Keratinocyte (primary cell): ENCODE data around the gene ATP13A3. TPM values are rescaled to one million over a fixed set of nuclear protein-coding genes. Genes with fewer than 3 reads are reported as not detected.
"Not testable (repeated sequence)": the region's sequence is repeated elsewhere in the genome, so short reads cannot be mapped to it uniquely, and the experiment has no call there.

ENCODE experiments used
- DNase-seq: peaks from one replicate; pipeline ENCODE4 v3.0.0-alpha.2; 2011; ENCODE audit warnings: low read depth, missing footprints, low spot score
- FAIRE-seq: peaks from 2 replicates; lab custom pipeline; 2011; peaks lifted over from hg19 to GRCh38; lab: Jason Lieb, UNC
- H2AFZ ChIP-seq: 2 replicates; pipeline ENCODE4 v1.6.0; 2012; ENCODE audit warnings: low read length, control low read depth, inconsistent platforms; ENCODE audit not compliant: control insufficient read depth
- H3K27ac ChIP-seq: 2 replicates; pipeline ENCODE4 v1.5.1; 2011; ENCODE audit warnings: low read length; ENCODE audit not compliant: control insufficient read depth, insufficient read depth
- H3K27me3 ChIP-seq: 3 replicates; pipeline ENCODE4 v1.6.0; 2011; ENCODE audit warnings: low read length; ENCODE audit not compliant: control insufficient read depth, insufficient read depth; ENCODE audit errors: extremely low read depth
- H3K36me3 ChIP-seq, 2 experiments: 2 replicates in 1 of 2; 3 replicates in 1 of 2; pipeline ENCODE4 v1.5.1; 2011; ENCODE audit warnings: low read length in 2 of 2, mild to moderate bottlenecking in 1 of 2; ENCODE audit not compliant: control insufficient read depth in 2 of 2, insufficient read depth in 2 of 2; ENCODE audit errors: extremely low read depth in 1 of 2
- H3K4me1 ChIP-seq: 3 replicates; pipeline ENCODE4 v1.5.1; 2011; ENCODE audit warnings: low read length; ENCODE audit not compliant: control insufficient read depth, insufficient read depth; ENCODE audit errors: extremely low read depth
- H3K4me2 ChIP-seq: 3 replicates; pipeline ENCODE4 v1.6.0; 2011; ENCODE audit warnings: low read depth, low read length; ENCODE audit not compliant: control insufficient read depth, insufficient read depth; ENCODE audit errors: extremely low read depth
- H3K4me3 ChIP-seq, 3 experiments: fragments of 200-600 bp in 1 of 3; sonication (generic) in 1 of 3; 2 replicates in 2 of 3; 3 replicates in 1 of 3; pipeline ENCODE4 v1.5.1; 2011 to 2016; ENCODE audit warnings: low read length in 3 of 3, mild to moderate bottlenecking in 3 of 3, control low read depth in 2 of 3, inconsistent platforms in 1 of 3, low read depth in 1 of 3, mixed read lengths in 1 of 3, mixed run types in 1 of 3, moderate library complexity in 1 of 3; ENCODE audit not compliant: control insufficient read depth in 2 of 3, insufficient read depth in 2 of 3; ENCODE audit errors: extremely low read depth in 1 of 3
- H3K79me2 ChIP-seq: 2 replicates; pipeline ENCODE4 v1.6.0; 2012; ENCODE audit warnings: low read length; ENCODE audit not compliant: control insufficient read depth, insufficient read depth
- H3K9ac ChIP-seq: 3 replicates; pipeline ENCODE4 v1.6.0; 2011; ENCODE audit warnings: low read length; ENCODE audit not compliant: control insufficient read depth, insufficient read depth; ENCODE audit errors: extremely low read depth
- H3K9me1 ChIP-seq: 3 replicates; pipeline ENCODE4 v1.6.0; 2011; ENCODE audit warnings: low read length; ENCODE audit not compliant: control insufficient read depth, insufficient read depth; ENCODE audit errors: extremely low read depth
- H3K9me3 ChIP-seq: 2 replicates; pipeline ENCODE4 v1.5.1; 2012; ENCODE audit warnings: low read depth, low read length; ENCODE audit not compliant: control insufficient read depth
- H4K20me1 ChIP-seq: 3 replicates; pipeline ENCODE4 v1.6.0; 2011; ENCODE audit warnings: low read length; ENCODE audit not compliant: control insufficient read depth, insufficient read depth; ENCODE audit errors: extremely low read depth
- EZH2 ChIP-seq: IDR thresholded peaks from one replicate; pipeline ENCODE4 v1.6.1; 2012; ENCODE audit warnings: inconsistent platforms, mild to moderate bottlenecking, low read length, moderate library complexity
- dilution Hi-C: fragments of 300-500 bp; cut with MboI; formaldehyde crosslinking; loops from one replicate; pipeline ENCODE4 v1.7.0; 2020; ENCODE audit warnings: low sequenced_read_pairs; ENCODE audit not compliant: extremely low pct_ligation_motif_present
- polyA plus RNA-seq, 5 experiments: library from polyadenylated mRNA; depleted of rRNA in 3 of 5; stranded (reverse) in 3 of 5; stranded (forward) in 1 of 5; unstranded in 1 of 5; fragments of >200 nt; gene quantifications; 1 replicate in 1 of 5; 2 replicates in 3 of 5; 3 replicates in 1 of 5; pipeline versions ENCODE4 v1.2.1 to v1.2.3, GENCODE V29; 2011 to 2012; ENCODE audit warnings: missing spikeins in 2 of 5, low read depth in 1 of 5, low replicate concordance in 1 of 5
- TF ChIP-seq, protein P1 (sequence below), 3 experiments: IDR thresholded peaks in 1 of 3; conservative IDR thresholded peaks in 1 of 3; optimal IDR thresholded peaks in 1 of 3; 2 replicates in 2 of 3; 3 replicates in 1 of 3; pipeline versions ENCODE3 to v1.5.1; 2011; ENCODE audit warnings: low read length in 3 of 3, mild to moderate bottlenecking in 3 of 3, moderate library complexity in 2 of 3, control low read depth in 1 of 3, inconsistent platforms in 1 of 3; ENCODE audit not compliant: insufficient read depth in 2 of 3; ENCODE audit errors: extremely low read depth in 1 of 3

Gene ATP13A3
- polyA plus RNA-seq, 1 donor (not counting 4 experiments of a cell fraction or from before 2014, with no cell fraction given) = 103 TPM

DNA sequence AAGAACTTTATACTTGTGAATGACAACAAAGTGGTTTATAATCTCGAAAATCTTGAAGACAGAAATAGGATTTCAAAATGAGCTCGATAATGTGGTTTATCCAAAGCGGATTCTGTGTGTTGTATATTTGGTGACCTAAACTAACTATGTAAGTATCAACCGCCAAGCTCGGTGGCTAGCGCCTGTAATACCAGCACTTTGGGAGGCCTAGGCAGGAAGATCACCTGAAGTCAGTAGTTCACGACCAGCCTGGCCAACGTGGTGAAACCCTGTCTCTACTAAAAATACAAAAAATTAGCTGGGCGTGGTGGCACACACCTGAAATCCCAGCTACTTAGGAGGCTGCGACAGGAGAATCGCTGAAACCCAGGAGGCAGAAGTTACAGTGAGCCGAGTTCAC, 2.2 kb downstream of the ATP13A3 start:
- no peaks in the 10 kb centered on the region for H3K9me3 ChIP-seq
- H3K27me3 ChIP-seq = no peaks in the 10 kb centered on the region
- H3K4me1 ChIP-seq = peaks cover 38% of the 10 kb centered on the region
- no peaks in the 10 kb centered on the region for H3K9me1 ChIP-seq
- H3K4me2 ChIP-seq = peak overlapping the region; percentile 84
- TF ChIP-seq EZH2 = no peak
- TF ChIP-seq, protein P1, sequence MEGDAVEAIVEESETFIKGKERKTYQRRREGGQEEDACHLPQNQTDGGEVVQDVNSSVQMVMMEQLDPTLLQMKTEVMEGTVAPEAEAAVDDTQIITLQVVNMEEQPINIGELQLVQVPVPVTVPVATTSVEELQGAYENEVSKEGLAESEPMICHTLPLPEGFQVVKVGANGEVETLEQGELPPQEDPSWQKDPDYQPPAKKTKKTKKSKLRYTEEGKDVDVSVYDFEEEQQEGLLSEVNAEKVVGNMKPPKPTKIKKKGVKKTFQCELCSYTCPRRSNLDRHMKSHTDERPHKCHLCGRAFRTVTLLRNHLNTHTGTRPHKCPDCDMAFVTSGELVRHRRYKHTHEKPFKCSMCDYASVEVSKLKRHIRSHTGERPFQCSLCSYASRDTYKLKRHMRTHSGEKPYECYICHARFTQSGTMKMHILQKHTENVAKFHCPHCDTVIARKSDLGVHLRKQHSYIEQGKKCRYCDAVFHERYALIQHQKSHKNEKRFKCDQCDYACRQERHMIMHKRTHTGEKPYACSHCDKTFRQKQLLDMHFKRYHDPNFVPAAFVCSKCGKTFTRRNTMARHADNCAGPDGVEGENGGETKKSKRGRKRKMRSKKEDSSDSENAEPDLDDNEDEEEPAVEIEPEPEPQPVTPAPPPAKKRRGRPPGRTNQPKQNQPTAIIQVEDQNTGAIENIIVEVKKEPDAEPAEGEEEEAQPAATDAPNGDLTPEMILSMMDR (optimal IDR thresholded peaks at IDR 0.05 in 1 of 3, IDR thresholded peaks at IDR 0.05 in 1 of 3, conservative IDR thresholded peaks at IDR 0.05 in 1 of 3; ENCODE audit: extremely low read depth in 1 of 3, insufficient read depth in 2 of 3, low read length in 3 of 3) = no peak
- DNase-seq (no peak), FAIRE-seq (no peak)
- H3K79me2 ChIP-seq = peaks cover 66% of the 10 kb centered on the region
- H3K36me3 ChIP-seq = peaks cover 5 to 24% of the 10 kb centered on the region in 2 experiments
- H3K27ac ChIP-seq = no peak overlapping the region
- H3K4me3 ChIP-seq = peak overlapping the region in 1 of 3 experiments; percentile 5
- dilution Hi-C loops = no loop called here
- peaks cover 9% of the 10 kb centered on the region for H4K20me1 ChIP-seq
- no peak overlapping the region for H2AFZ ChIP-seq
- H3K9ac ChIP-seq = peak overlapping the region; percentile 96

DNA sequence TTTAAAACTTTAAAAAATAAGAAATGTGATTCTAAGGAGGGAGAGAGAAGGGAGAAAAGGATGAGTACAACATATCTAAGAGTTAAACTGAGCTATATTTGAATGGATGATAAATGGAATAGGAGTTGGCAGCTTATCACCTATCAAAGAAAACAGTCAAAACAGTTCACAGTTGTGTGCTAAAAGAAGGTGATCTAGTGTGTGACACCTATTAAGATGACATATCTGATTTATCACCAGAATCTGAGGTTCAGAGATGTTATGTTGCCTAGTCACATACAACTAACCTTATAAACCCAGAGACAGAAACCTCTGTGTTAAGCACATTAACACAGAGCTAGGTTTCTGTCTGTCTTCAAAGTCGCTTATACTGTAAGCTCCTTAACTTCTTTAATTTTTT, 3.0 kb downstream of the ATP13A3 start:
- no peak overlapping the region for H3K9ac ChIP-seq
- H3K9me1 ChIP-seq = no peaks in the 10 kb centered on the region
- peaks cover 9% of the 10 kb centered on the region for H4K20me1 ChIP-seq
- no peak overlapping the region for H3K4me3 ChIP-seq
- peaks cover 71% of the 10 kb centered on the region for H3K79me2 ChIP-seq
- no peaks in the 10 kb centered on the region for H3K27me3 ChIP-seq
- TF ChIP-seq, protein P1 (optimal IDR thresholded peaks at IDR 0.05 in 1 of 3, IDR thresholded peaks at IDR 0.05 in 1 of 3, conservative IDR thresholded peaks at IDR 0.05 in 1 of 3; ENCODE audit: extremely low read depth in 1 of 3, insufficient read depth in 2 of 3, low read length in 3 of 3) = no peak
- TF ChIP-seq EZH2 = no peak
- H2AFZ ChIP-seq = no peak overlapping the region
- peaks cover 5 to 24% of the 10 kb centered on the region in 2 experiments for H3K36me3 ChIP-seq
- no peaks in the 10 kb centered on the region for H3K9me3 ChIP-seq
- no peak for DNase-seq
- FAIRE-seq = no peak
- no peak overlapping the region for H3K27ac ChIP-seq
- H3K4me1 ChIP-seq = peaks cover 31% of the 10 kb centered on the region
- peak overlapping the region; percentile 84 for H3K4me2 ChIP-seq
- dilution Hi-C loops = no loop called here

DNA sequence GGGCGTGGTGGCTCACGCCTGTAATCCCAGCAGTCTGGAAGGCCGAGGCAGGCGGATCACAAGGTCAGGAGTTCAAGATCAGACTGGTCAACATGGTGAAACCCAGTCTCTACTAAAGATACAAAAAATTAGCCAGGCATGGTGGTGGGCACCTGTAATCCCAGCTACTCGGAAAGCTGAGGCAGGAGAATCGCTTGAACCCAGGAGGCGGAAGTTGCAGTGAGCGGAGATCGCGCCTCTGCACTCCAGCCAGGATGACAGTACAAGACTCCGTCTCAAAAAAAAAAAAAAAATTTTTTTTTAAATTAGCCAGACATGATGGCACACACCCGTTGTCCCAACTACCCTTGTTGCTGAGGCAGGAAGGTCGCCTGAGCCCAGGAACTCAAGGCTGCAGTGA, 4.0 kb downstream of the ATP13A3 start:
- H2AFZ ChIP-seq, H3K4me3 ChIP-seq, H3K9ac ChIP-seq, H3K27me3 ChIP-seq, H3K27ac ChIP-seq, H3K4me2 ChIP-seq, H3K9me1 ChIP-seq, FAIRE-seq, DNase-seq, H3K9me3 ChIP-seq, dilution Hi-C loops: not testable (repeated sequence)
- H3K79me2 ChIP-seq = peaks cover 81% of the 10 kb centered on the region
- H3K4me1 ChIP-seq = peaks cover 21% of the 10 kb centered on the region
- peaks cover 8 to 32% of the 10 kb centered on the region in 2 experiments for H3K36me3 ChIP-seq
- H4K20me1 ChIP-seq = peaks cover 14% of the 10 kb centered on the region
